GM12875 (cell line): ENCODE data around the gene PILRA.
A peak's percentile ranks its signal among the peaks of the same experiment; 100 is the strongest.

Experiments used
- H3K4me3 ChIP-seq: one replicate; pipeline ENCODE4 v1.5.1; 2011; ENCODE audit warnings: low read depth, low read length, control low read depth
- TF ChIP-seq, protein P1 (sequence below): IDR thresholded peaks from 2 replicates; pipeline ENCODE4 v1.5.1; 2011; ENCODE audit warnings: low read depth, mild to moderate bottlenecking, control low read depth, inconsistent platforms, low read length, moderate library complexity, borderline replicate concordance; ENCODE audit not compliant: insufficient read depth

PILRA gene

DNA sequence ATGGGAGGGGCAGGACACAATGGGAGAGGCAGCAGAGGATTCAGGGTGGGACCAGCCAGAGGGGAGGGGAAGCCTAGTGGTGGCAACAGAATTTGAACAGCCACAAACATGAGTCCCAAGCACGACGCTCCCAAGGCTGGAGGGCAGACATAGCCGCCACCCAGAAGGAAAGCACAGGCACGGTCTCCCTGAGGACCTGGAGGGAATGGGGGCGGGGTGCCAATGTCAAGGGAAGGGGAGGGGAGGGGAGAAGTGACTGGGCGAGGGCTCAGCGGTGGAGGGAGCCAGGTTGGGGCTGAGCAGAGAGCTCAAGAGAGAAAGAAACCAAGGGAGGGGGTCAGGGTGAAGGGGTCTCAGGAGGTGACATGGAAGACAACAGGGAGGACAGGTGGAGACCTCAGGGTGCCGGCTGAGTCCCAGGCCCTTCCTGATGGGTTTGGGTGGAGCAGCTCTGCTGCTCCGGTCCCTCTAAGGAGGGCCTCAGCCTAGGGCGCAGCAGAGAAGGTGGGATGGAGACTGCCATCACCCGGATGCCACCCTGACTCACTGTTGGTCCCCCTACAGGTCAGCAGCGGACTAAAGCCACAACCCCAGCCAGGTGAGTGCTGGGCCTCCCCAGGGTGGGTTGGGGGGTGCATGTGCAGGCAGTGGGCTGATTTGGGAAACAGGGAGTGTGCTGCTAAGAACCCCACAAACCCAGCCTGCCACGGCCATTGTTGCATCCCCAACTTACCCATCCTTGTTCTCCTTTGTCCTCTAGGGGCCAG lies 24.2 kb downstream of the PILRA start:
- TF ChIP-seq, protein P1, sequence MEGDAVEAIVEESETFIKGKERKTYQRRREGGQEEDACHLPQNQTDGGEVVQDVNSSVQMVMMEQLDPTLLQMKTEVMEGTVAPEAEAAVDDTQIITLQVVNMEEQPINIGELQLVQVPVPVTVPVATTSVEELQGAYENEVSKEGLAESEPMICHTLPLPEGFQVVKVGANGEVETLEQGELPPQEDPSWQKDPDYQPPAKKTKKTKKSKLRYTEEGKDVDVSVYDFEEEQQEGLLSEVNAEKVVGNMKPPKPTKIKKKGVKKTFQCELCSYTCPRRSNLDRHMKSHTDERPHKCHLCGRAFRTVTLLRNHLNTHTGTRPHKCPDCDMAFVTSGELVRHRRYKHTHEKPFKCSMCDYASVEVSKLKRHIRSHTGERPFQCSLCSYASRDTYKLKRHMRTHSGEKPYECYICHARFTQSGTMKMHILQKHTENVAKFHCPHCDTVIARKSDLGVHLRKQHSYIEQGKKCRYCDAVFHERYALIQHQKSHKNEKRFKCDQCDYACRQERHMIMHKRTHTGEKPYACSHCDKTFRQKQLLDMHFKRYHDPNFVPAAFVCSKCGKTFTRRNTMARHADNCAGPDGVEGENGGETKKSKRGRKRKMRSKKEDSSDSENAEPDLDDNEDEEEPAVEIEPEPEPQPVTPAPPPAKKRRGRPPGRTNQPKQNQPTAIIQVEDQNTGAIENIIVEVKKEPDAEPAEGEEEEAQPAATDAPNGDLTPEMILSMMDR = no peak

DNA sequence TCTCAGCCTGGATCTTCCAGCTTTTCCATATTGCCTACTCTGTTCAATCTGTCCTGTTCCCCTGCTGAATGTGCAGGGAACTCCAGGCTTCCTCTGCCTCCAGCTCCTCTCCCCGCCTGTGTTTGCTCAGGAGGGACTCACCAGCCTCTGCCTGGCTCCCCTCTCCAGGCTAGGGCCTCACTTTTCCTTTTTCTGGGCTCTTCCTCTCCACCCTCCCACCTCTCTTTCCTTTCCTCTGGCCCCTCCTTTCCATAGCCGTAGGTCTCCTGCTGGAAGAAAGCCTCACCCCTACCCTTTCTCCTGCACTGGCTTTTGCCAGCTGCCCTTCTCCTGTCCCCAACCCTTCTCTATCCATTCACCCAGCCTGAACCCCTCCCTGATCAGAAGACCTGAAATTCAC lies 25.0 kb downstream of the PILRA start:
- H3K4me3 ChIP-seq = no peak overlapping the region
- TF ChIP-seq, protein P1 = no peak

More for the DNA sequence above, 24.2 kb downstream of the PILRA start:
- H3K4me3 ChIP-seq = no peak overlapping the region

DNA sequence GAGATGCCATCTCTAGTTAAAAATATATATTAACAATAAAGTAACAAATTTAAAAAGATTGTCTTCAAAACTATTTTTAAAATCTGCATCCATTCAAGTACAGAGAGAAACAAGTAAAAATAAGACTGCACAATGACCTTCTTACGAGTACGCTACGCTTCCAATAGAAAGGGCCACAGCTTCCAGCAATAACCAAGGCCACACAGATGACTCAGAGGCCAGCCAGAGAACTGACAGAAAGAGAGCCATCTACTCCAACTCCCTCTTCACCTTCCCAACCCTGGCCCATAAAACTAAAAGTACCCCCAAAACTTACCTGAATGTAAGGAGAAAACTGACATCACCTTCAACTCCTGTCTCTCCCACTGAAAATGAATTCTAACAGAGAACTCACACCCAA lies 26.8 kb downstream of the PILRA start:
- H3K4me3 ChIP-seq = no peak overlapping the region
- TF ChIP-seq, protein P1 = no peak

- TF ChIP-seq, protein P1 = 0 out of 2 replicates have a peak, but pooled peaks have one; percentile 26
- no peak overlapping the region for H3K4me3 ChIP-seq
Observed at GRCh38 chr7:100400656-100401055, 27.4 kb downstream of the PILRA start.

DNA sequence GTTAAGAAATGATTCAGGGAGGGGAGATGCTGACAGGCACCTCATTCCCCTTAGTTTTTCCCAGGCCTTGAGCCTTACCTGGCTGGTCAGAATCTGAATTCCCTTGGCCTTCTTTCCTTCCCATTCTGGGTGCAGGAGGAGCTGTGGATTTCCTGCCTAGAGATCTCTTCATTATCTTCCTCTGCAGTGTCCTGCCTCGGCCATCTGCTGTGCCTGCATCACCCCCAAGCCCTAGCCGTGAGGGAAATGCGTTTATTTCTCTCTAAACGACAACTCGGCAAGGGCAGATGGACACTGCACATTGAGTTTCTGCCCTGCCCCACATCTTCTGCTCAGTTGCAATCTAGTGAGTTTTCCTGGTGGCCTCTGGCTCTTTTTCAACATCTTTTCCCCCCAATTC lies 28.5 kb downstream of the PILRA start:
- H3K4me3 ChIP-seq = no peak overlapping the region
- TF ChIP-seq, protein P1 = no peak

DNA sequence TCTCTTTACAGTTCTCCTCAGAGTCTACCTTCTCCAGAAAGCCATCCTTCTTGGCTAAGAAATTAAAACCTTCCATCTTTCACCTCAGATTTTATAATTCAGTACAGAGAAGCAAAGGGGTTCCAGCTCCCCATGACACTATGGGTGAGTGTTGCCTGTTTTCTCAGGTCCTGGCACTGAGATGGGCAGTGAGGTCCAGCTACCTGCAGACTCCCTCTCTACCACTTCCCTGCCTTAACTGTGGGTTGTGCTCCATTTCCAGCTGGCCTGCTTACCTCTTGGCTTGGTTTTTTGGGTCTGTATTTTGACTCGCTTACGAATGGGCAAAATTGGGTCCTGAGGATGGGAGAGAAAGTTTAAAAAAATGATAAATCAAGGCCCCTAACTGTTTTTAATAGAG lies 29.0 kb downstream of the PILRA start:
- TF ChIP-seq, protein P1 = no peak
- H3K4me3 ChIP-seq = no peak overlapping the region

GRCh38 chr7:100406767-100407166 lies 33.5 kb downstream of the PILRA start:
- H3K4me3 ChIP-seq = no peak overlapping the region
- TF ChIP-seq, protein P1 = no peak
